HepG2 (cell line): ENCODE measurements around the gene ZNF217. TPM values are rescaled to one million over a fixed set of nuclear protein-coding genes. Genes with fewer than 3 reads are reported as not detected.

Source experiments
- ATAC-seq: fragments of 200-7000 bp; cut with Tn5 transposase; 3 replicates; pipeline ENCODE4 v1.9.1; 2020; ENCODE audit warnings: mild to moderate bottlenecking, moderate library complexity
- BruUV-seq: library from RNA; stranded (reverse); fragments of 400-500 nt; replicated peaks from 2 replicates; lab custom pipeline; 2021; lab: Mats Ljungman, UMichigan
- CTCF ChIA-PET: fragments of 300-600 bp; formaldehyde crosslinking; extraction: SDS; loops from one replicate; lab custom pipeline; 2021; ENCODE audit warnings: low total read pairs, inconsistent platforms, low intra/inter-chr PET ratio; lab: Yijun Ruan, JAX
- POLR2A ChIA-PET: fragments of 350-600 bp; sonication (Branson Sonifier 250); formaldehyde crosslinking; loops from one replicate; lab custom pipeline; 2020; ENCODE audit warnings: antibody characterized with exemption, inconsistent platforms; lab: Yijun Ruan, JAX
- DNase-seq: peaks from one replicate; pipeline ENCODE4 v3.0.0-alpha.2; 2015; ENCODE audit warnings: low spot score
- FAIRE-seq: peaks from 3 replicates; lab custom pipeline; 2011; peaks lifted over from hg19 to GRCh38; lab: Jason Lieb, UNC
- H2AFZ ChIP-seq: one replicate; pipeline ENCODE4 v1.6.1; 2011; ENCODE audit warnings: low read length, inconsistent platforms
- H3K27ac ChIP-seq: fragments of 300-600 bp; 3 replicates; pipeline ENCODE4 v1.8.0; 2011; ENCODE audit warnings: mixed run types, mild to moderate bottlenecking, mixed read lengths, low read length, inconsistent platforms; ENCODE audit not compliant: insufficient read depth; ENCODE audit errors: extremely low read length
- H3K27me3 ChIP-seq, 2 experiments: fragments of 200-600 bp in 1 of 2; 2 replicates in 1 of 2; 3 replicates in 1 of 2; pipeline versions ENCODE4 v1.6.0 to v1.8.0; 2011; ENCODE audit warnings: low read length in 2 of 2, mild to moderate bottlenecking in 2 of 2, moderate library complexity in 2 of 2, inconsistent platforms in 1 of 2; ENCODE audit not compliant: insufficient read depth in 2 of 2, control insufficient read depth in 1 of 2
- H3K36me3 ChIP-seq, 2 experiments: fragments of 200-600 bp in 1 of 2; replicated peaks in 1 of 2; 2 replicates in 1 of 2; 3 replicates in 1 of 2; pipeline versions ENCODE4 v1.5.1 to v1.8.0; 2011; ENCODE audit warnings: low read length in 2 of 2, inconsistent platforms in 1 of 2; ENCODE audit not compliant: insufficient read depth in 2 of 2, control insufficient read depth in 1 of 2
- H3K4me1 ChIP-seq: 2 replicates; pipeline ENCODE4 v1.5.1; 2012; ENCODE audit warnings: low read length, inconsistent platforms; ENCODE audit not compliant: insufficient read depth
- H3K4me2 ChIP-seq: 2 replicates; pipeline ENCODE4 v1.6.0; 2011; ENCODE audit warnings: low read depth, low read length, inconsistent platforms
- H3K4me3 ChIP-seq, 3 experiments: fragments of 200-600 bp in 1 of 3; sonication (generic), shearing (Covaris generic) in 1 of 3; replicated peaks in 1 of 3; 2 replicates each; pipeline ENCODE4 v1.5.1; 2011 to 2016; ENCODE audit warnings: low read length in 3 of 3, inconsistent platforms in 2 of 3, low read depth in 2 of 3, mild to moderate bottlenecking in 2 of 3, control low read depth in 1 of 3, mixed read lengths in 1 of 3; ENCODE audit not compliant: insufficient read depth in 1 of 3
- H3K79me2 ChIP-seq: one replicate; pipeline ENCODE4 v1.6.1; 2011; ENCODE audit warnings: low read length, inconsistent platforms; ENCODE audit not compliant: insufficient read depth
- H3K9ac ChIP-seq: 2 replicates; pipeline ENCODE4 v1.6.0; 2011; ENCODE audit warnings: mild to moderate bottlenecking, low read depth, low read length, inconsistent platforms; ENCODE audit not compliant: insufficient read depth
- H3K9me3 ChIP-seq: 2 replicates; pipeline ENCODE4 v1.5.1; 2012; ENCODE audit warnings: mild to moderate bottlenecking, low read length
- H4K20me1 ChIP-seq: 2 replicates; pipeline ENCODE4 v1.6.0; 2011; ENCODE audit warnings: inconsistent platforms, mild to moderate bottlenecking, low read length, moderate library complexity; ENCODE audit not compliant: insufficient read depth
- AFF4 ChIP-seq: sonication (generic); formaldehyde crosslinking; IDR thresholded peaks from 2 replicates; pipeline ENCODE4 v1.4.0; 2020; ENCODE audit warnings: missing genetic modification reagents
- CEBPB ChIP-seq: IDR thresholded peaks from 2 replicates; pipeline ENCODE4 v1.6.1; 2011; ENCODE audit warnings: low read depth, low read length, improper control_type of control experiment, borderline replicate concordance
- CEBPG ChIP-seq: IDR thresholded peaks from 2 replicates; pipeline ENCODE4 v1.6.1; 2016
- ETV5 ChIP-seq: IDR thresholded peaks from 2 replicates; pipeline ENCODE4 v1.6.1; 2018; ENCODE audit warnings: missing biosample characterization, missing genetic modification reagents, inconsistent platforms, borderline replicate concordance
- HMG20B ChIP-seq: conservative IDR thresholded peaks from 2 replicates; pipeline ENCODE4 v1.6.1; 2016; ENCODE audit warnings: missing genetic modification reagents, missing compliant biosample characterization
- KDM2A ChIP-seq: sonication (generic); formaldehyde crosslinking; IDR thresholded peaks from 2 replicates; pipeline ENCODE4 v1.4.0; 2020; ENCODE audit warnings: low read depth, missing genetic modification reagents, borderline replicate concordance
- PBX3 ChIP-seq: sonication (generic); formaldehyde crosslinking; IDR thresholded peaks from 2 replicates; pipeline ENCODE4 v1.8.1; 2023; ENCODE audit warnings: missing genetic modification reagents, inconsistent platforms, borderline replicate concordance
- TBX3 ChIP-seq: fragments of 450-650 bp; IDR thresholded peaks from 2 replicates; pipeline ENCODE4 v1.6.1; 2017; ENCODE audit warnings: antibody characterized with exemption, mild to moderate bottlenecking, inconsistent platforms, borderline replicate concordance
- ZFP62 ChIP-seq: sonication (generic); formaldehyde crosslinking; IDR thresholded peaks from 2 replicates; pipeline ENCODE4 v1.4.0; 2020; ENCODE audit warnings: missing genetic modification reagents
- ZNF251 ChIP-seq: sonication (generic); formaldehyde crosslinking; IDR thresholded peaks from 2 replicates; pipeline ENCODE4 v1.9.0; 2021; ENCODE audit warnings: mild to moderate bottlenecking, missing genetic modification reagents
- ZNF362 ChIP-seq: sonication (generic); formaldehyde crosslinking; IDR thresholded peaks from 2 replicates; pipeline ENCODE4 v1.4.0; 2020; ENCODE audit warnings: missing genetic modification reagents, mild to moderate bottlenecking, borderline replicate concordance
- ZNF619 ChIP-seq: sonication (generic); formaldehyde crosslinking; IDR thresholded peaks from 2 replicates; pipeline ENCODE4 v1.4.0; 2020; ENCODE audit warnings: mild to moderate bottlenecking, missing genetic modification reagents
- ZNF878 ChIP-seq: sonication (generic); formaldehyde crosslinking; IDR thresholded peaks from 2 replicates; pipeline ENCODE4 v1.8.1; 2023; ENCODE audit warnings: mild to moderate bottlenecking, missing genetic modification reagents, moderate library complexity
- WGBS: methylation state at CpG from one replicate; pipeline ENCODE4 v1.1.6; 2017; ENCODE audit warnings: low lambda C conversion rate; 5-methylcytosine and 5-hydroxymethylcytosine counted together
- in situ Hi-C: cut with HindIII; loops from 2 replicates; pipeline ENCODE4 v1.10.0; 2017; ENCODE audit warnings: low pct_unique_long_range_greater_than_20kb; ENCODE audit not compliant: extremely low pct_ligation_motif_present
- intact Hi-C: fragments of 100-400 bp; cut with micrococcal nuclease; formaldehyde crosslinking; loops from one replicate; pipeline ENCODE4 v1.10.0; 2022; ENCODE audit not compliant: unreplicated experiment
- polyA plus RNA-seq, 8 experiments: library from polyadenylated mRNA; depleted of rRNA in 3 of 8; stranded (reverse) in 7 of 8; unstranded in 1 of 8; fragments of >200 nt; fragmentation: Illumina TruSeq in 4 of 8; extraction: Trizol in 4 of 8; gene quantifications; 2 replicates each; pipeline versions ENCODE4 v1.2.1 to v1.2.3, GENCODE V29; 2011 to 2016; ENCODE audit warnings: low read depth in 4 of 8, missing spikeins in 1 of 8, mixed read lengths in 1 of 8; ENCODE audit not compliant: insufficient read depth in 1 of 8
- total RNA-seq, 5 experiments: library from RNA; depleted of rRNA; stranded (reverse); fragments of >200 nt; fragmentation: Illumina TruSeq; extraction: Trizol; gene quantifications; 2 replicates each; pipeline ENCODE4 v1.2.3, GENCODE V29; 2016; ENCODE audit warnings: low read depth in 1 of 5

Gene ZNF217
- total and polyA plus RNA-seq, 2 of the 13 experiments (the other 11 are each of a cell fraction or from before 2014, with no cell fraction given): 22.3 to 29.8 TPM

GRCh38 chr20:53529658-53530057 lies 64.0 kb downstream of the ZNF217 start:
- no peak overlapping the region for H3K9ac ChIP-seq
- H3K36me3 ChIP-seq: no peaks in the 10 kb centered on the region
- intact Hi-C loops (no loop called here), in situ Hi-C loops (loop anchor here (25.0 kb wide), 2 partner anchors 317 to 792 kb away; no protein-coding TSS in a partner anchor)
- no peak overlapping the region for H2AFZ ChIP-seq
- H3K4me2 ChIP-seq: no peak overlapping the region
- peak; percentile 48; the same call in 2 of the 3 replicates for ATAC-seq
- no peaks in the 10 kb centered on the region for H3K79me2 ChIP-seq
- no peaks in the 10 kb centered on the region for H4K20me1 ChIP-seq
- 28% methylated on average over 5 of the region's 5 CpGs for WGBS
- H3K9me3 ChIP-seq: no peaks in the 10 kb centered on the region
- no peak overlapping the region for H3K4me3 ChIP-seq
- POLR2A ChIA-PET: no interaction called here
- TF ChIP-seq ZNF362 (CRISPR knock-in tag) (peak; percentile 51; the same call in 1 of the 2 replicates), PBX3 (CRISPR knock-in tag) (no peak), CEBPB (peak; percentile 81), CEBPG (CRISPR knock-in tag) (0 out of 2 replicates have a peak, but pooled peaks have one; percentile 22)
- peaks cover 2 to 4% of the 10 kb centered on the region in 2 experiments; a peak in 2 of 5 replicates for H3K27me3 ChIP-seq
- H3K27ac ChIP-seq: no peak overlapping the region
- FAIRE-seq: no peak
- BruUV-seq: no TSS peak
- no peaks in the 10 kb centered on the region for H3K4me1 ChIP-seq
- no peak for DNase-seq
- CTCF ChIA-PET: no interaction called here

GRCh38 chr20:53527196-53527595 lies 66.4 kb downstream of the ZNF217 start:
- WGBS: 40% methylated on average over 8 of the region's 8 CpGs
- intact Hi-C loops: no loop called here
- ATAC-seq: peak; percentile 47
- no peak for TF ChIP-seq HMG20B
- TF ChIP-seq ZNF619 (CRISPR knock-in tag): no peak
- TF ChIP-seq ETV5 (CRISPR knock-in tag): no peak
- no peak for TF ChIP-seq ZNF878 (CRISPR knock-in tag)
- no peak for TF ChIP-seq KDM2A
- TF ChIP-seq TBX3: no peak
- TF ChIP-seq ZNF251 (CRISPR knock-in tag): no peak
- TF ChIP-seq ZFP62 (CRISPR knock-in tag): no peak
- no peak for TF ChIP-seq AFF4

More at GRCh38 chr20:53527196-53527595, 66.4 kb downstream of the ZNF217 start:
- H3K9ac ChIP-seq: no peak overlapping the region
- H3K27ac ChIP-seq: no peak overlapping the region
- no peaks in the 10 kb centered on the region for H3K9me3 ChIP-seq
- no peaks in the 10 kb centered on the region for H4K20me1 ChIP-seq
- peaks cover 0 to 8% of the 10 kb centered on the region in 2 experiments; a peak in 3 of 5 replicates for H3K27me3 ChIP-seq
- no peaks in the 10 kb centered on the region for H3K4me1 ChIP-seq
- H3K4me3 ChIP-seq: no peak overlapping the region
- DNase-seq: no peak
- BruUV-seq: no TSS peak
- H3K4me2 ChIP-seq: no peak overlapping the region
- CTCF ChIA-PET: no interaction called here
- no peak for FAIRE-seq
- H3K36me3 ChIP-seq: no peaks in the 10 kb centered on the region
- H3K79me2 ChIP-seq: no peaks in the 10 kb centered on the region
- in situ Hi-C loops: loop anchor here (25.0 kb wide), 2 partner anchors 315 to 790 kb away; no protein-coding TSS in a partner anchor
- no peak overlapping the region for H2AFZ ChIP-seq
- POLR2A ChIA-PET: no interaction called here
